H1 (cell line): ENCODE measurements around the gene IL17D. TPM values are rescaled to one million over a fixed set of nuclear protein-coding genes. Genes with fewer than 3 reads are reported as not detected.

ENCODE experiments used
- CTCF ChIA-PET: fragments of 300-600 bp; sonication (Branson Sonifier 250); formaldehyde crosslinking; loops from one replicate; lab custom pipeline; 2021; ENCODE audit not compliant: partially characterized antibody; lab: Charles Lee
- POLR2A ChIA-PET: fragments of 300-600 bp; sonication (Branson Sonifier 250); formaldehyde crosslinking; loops from one replicate; lab custom pipeline; 2021; ENCODE audit warnings: inconsistent platforms; ENCODE audit not compliant: partially characterized antibody; lab: Charles Lee
- DNase-seq, 2 experiments: peaks; one replicate each; pipeline versions ENCODE4 v3.0.0 to v3.0.0-alpha.2; 2010 to 2022; ENCODE audit warnings: low spot score in 2 of 2, low read depth in 1 of 2, mixed read lengths in 1 of 2
- FAIRE-seq: peaks from 2 replicates; lab custom pipeline; 2011; peaks lifted over from hg19 to GRCh38; lab: Jason Lieb, UNC
- H2AFZ ChIP-seq: 2 replicates; pipeline ENCODE4 v1.8.1; 2012; ENCODE audit warnings: low read length, inconsistent platforms
- H2AK5ac ChIP-seq: 2 replicates; pipeline ENCODE4 v1.6.1; 2013; ENCODE audit warnings: low read depth, low read length
- H2BK120ac ChIP-seq: replicated peaks from 2 replicates; pipeline ENCODE3; 2013; ENCODE audit warnings: low read depth, low read length, inconsistent platforms
- H2BK12ac ChIP-seq: 2 replicates; pipeline ENCODE4 v1.6.1; 2013; ENCODE audit warnings: low read depth, low read length
- H2BK15ac ChIP-seq: 2 replicates; pipeline ENCODE4 v1.6.1; 2013; ENCODE audit warnings: low read length
- H2BK20ac ChIP-seq: 2 replicates; pipeline ENCODE4 v1.6.1; 2013; ENCODE audit warnings: low read length
- H2BK5ac ChIP-seq: 2 replicates; pipeline ENCODE4 v1.6.1; 2013; ENCODE audit warnings: low read depth, low read length
- H3K14ac ChIP-seq: 2 replicates; pipeline ENCODE4 v1.6.1; 2013; ENCODE audit warnings: inconsistent platforms; ENCODE audit not compliant: insufficient read length
- H3K18ac ChIP-seq: 2 replicates; pipeline ENCODE4 v1.6.1; 2013; ENCODE audit warnings: low read length; ENCODE audit errors: extremely low read depth
- H3K23ac ChIP-seq: 2 replicates; pipeline ENCODE4 v1.6.1; 2013; ENCODE audit warnings: inconsistent platforms; ENCODE audit not compliant: insufficient read length
- H3K23me2 ChIP-seq: 2 replicates; pipeline ENCODE4 v1.6.1; 2013; ENCODE audit warnings: low read depth, low read length
- H3K27ac ChIP-seq: 2 replicates; pipeline ENCODE4 v1.6.1; 2011; ENCODE audit warnings: low read depth, low read length, inconsistent platforms
- H3K27me3 ChIP-seq, 4 experiments: replicated peaks in 1 of 4; 1 replicate in 1 of 4; 2 replicates in 3 of 4; pipeline versions ENCODE4 v1.6.1 to v1.8.1; 2011 to 2013; ENCODE audit warnings: low read length in 3 of 4, mild to moderate bottlenecking in 3 of 4, inconsistent platforms in 2 of 4, mixed read lengths in 2 of 4, moderate library complexity in 1 of 4; ENCODE audit not compliant: control insufficient read depth in 3 of 4, insufficient read depth in 3 of 4; ENCODE audit errors: extremely low read depth in 1 of 4
- H3K36me3 ChIP-seq, 4 experiments: 2 replicates each; pipeline versions ENCODE4 v1.6.1 to v1.8.1; 2011 to 2013; ENCODE audit warnings: mild to moderate bottlenecking in 4 of 4, low read length in 3 of 4, moderate library complexity in 2 of 4, control low read depth in 1 of 4, inconsistent platforms in 1 of 4; ENCODE audit not compliant: insufficient read depth in 4 of 4, control insufficient read depth in 2 of 4
- H3K4ac ChIP-seq: replicated peaks from 2 replicates; pipeline ENCODE3; 2013; ENCODE audit warnings: low read length, low read depth, mixed read lengths, inconsistent platforms; ENCODE audit not compliant: insufficient read length
- H3K4me1 ChIP-seq, 4 experiments: replicated peaks in 1 of 4; 1 replicate in 1 of 4; 2 replicates in 3 of 4; pipeline versions ENCODE4 v1.6.1 to v1.8.1; 2011 to 2013; ENCODE audit warnings: low read length in 3 of 4, inconsistent platforms in 2 of 4, mixed read lengths in 1 of 4; ENCODE audit not compliant: insufficient read depth in 4 of 4, control insufficient read depth in 3 of 4
- H3K4me2 ChIP-seq, 2 experiments: 2 replicates each; pipeline versions ENCODE4 v1.6.1 to v1.8.1; 2011 to 2013; ENCODE audit warnings: low read depth in 2 of 2, low read length in 2 of 2, control low read depth in 1 of 2, inconsistent platforms in 1 of 2, mild to moderate bottlenecking in 1 of 2; ENCODE audit not compliant: insufficient read depth in 1 of 2
- H3K4me3 ChIP-seq, 4 experiments: fragments of 200-600, 300-600 bp in 1 of 4; sonication (generic), shearing (Covaris generic), sonication (Bioruptor Twin) in 1 of 4; 2 replicates each; pipeline versions ENCODE4 v1.5.1 to v1.8.1; 2011 to 2016; ENCODE audit warnings: low read length in 4 of 4, low read depth in 3 of 4, control low read depth in 2 of 4, inconsistent platforms in 2 of 4, mild to moderate bottlenecking in 2 of 4, mixed read lengths in 1 of 4, moderate library complexity in 1 of 4; ENCODE audit not compliant: insufficient read depth in 2 of 4; ENCODE audit errors: extremely low read depth in 1 of 4
- H3K56ac ChIP-seq: replicated peaks from 2 replicates; pipeline ENCODE3; 2013; ENCODE audit warnings: low read depth, mild to moderate bottlenecking, mixed read lengths, low read length, inconsistent platforms; ENCODE audit not compliant: insufficient read length
- H3K79me1 ChIP-seq: 2 replicates; pipeline ENCODE4 v1.6.1; 2013; ENCODE audit warnings: low read depth, low read length, control low read depth
- H3K79me2 ChIP-seq, 2 experiments: 2 replicates each; pipeline versions ENCODE4 v1.6.1 to v1.8.1; 2012 to 2013; ENCODE audit warnings: low read length in 2 of 2, mild to moderate bottlenecking in 2 of 2, inconsistent platforms in 1 of 2; ENCODE audit not compliant: insufficient read depth in 2 of 2, control insufficient read depth in 1 of 2
- H3K9ac ChIP-seq, 4 experiments: replicated peaks in 1 of 4; 1 replicate in 1 of 4; 2 replicates in 3 of 4; pipeline versions ENCODE4 v1.6.1 to v1.8.1; 2011 to 2013; ENCODE audit warnings: low read depth in 3 of 4, low read length in 3 of 4, control low read depth in 2 of 4, mild to moderate bottlenecking in 2 of 4, moderate library complexity in 2 of 4, inconsistent platforms in 1 of 4; ENCODE audit errors: extremely low read depth in 1 of 4
- H3K9me3 ChIP-seq, 2 experiments: 2 replicates each; pipeline versions ENCODE4 v1.6.1 to v1.8.1; 2012 to 2013; ENCODE audit warnings: mild to moderate bottlenecking in 2 of 2, moderate library complexity in 2 of 2, control low read depth in 1 of 2, inconsistent platforms in 1 of 2, low read depth in 1 of 2, low read length in 1 of 2, mixed read lengths in 1 of 2; ENCODE audit not compliant: insufficient read depth in 2 of 2
- H4K20me1 ChIP-seq, 2 experiments: replicated peaks in 1 of 2; 2 replicates each; pipeline versions ENCODE3 to v1.8.1; 2011 to 2013; ENCODE audit warnings: inconsistent platforms in 2 of 2, low read length in 2 of 2, mild to moderate bottlenecking in 1 of 2; ENCODE audit not compliant: insufficient read depth in 2 of 2, control insufficient read depth in 1 of 2
- H4K5ac ChIP-seq: 2 replicates; pipeline ENCODE4 v1.6.1; 2013; ENCODE audit warnings: low read length, low read depth, mixed read lengths, inconsistent platforms; ENCODE audit not compliant: insufficient read length
- H4K8ac ChIP-seq: 2 replicates; pipeline ENCODE4 v1.8.0; 2013; ENCODE audit warnings: mild to moderate bottlenecking, moderate library complexity, low read length, inconsistent platforms; ENCODE audit not compliant: insufficient read depth; ENCODE audit errors: extremely low read depth
- H4K91ac ChIP-seq: replicated peaks from 2 replicates; pipeline ENCODE3; 2013; ENCODE audit warnings: low read length, mixed read lengths, inconsistent platforms; ENCODE audit not compliant: insufficient read length
- CTBP2 ChIP-seq: IDR thresholded peaks from 2 replicates; pipeline ENCODE4 v1.7.0; 2011; ENCODE audit warnings: borderline replicate concordance, mild to moderate bottlenecking, moderate library complexity, mixed read lengths, low read length; ENCODE audit not compliant: insufficient read depth, insufficient read length
- KDM1A ChIP-seq: fragments of 200-600, 300-600 bp; sonication (generic); IDR thresholded peaks from 2 replicates; pipeline ENCODE4 v1.7.1; 2016; ENCODE audit warnings: mild to moderate bottlenecking, low read length, borderline replicate concordance
- SIRT6 ChIP-seq: IDR thresholded peaks from one replicate; pipeline ENCODE4 v1.7.1; 2012; ENCODE audit warnings: low read length, inconsistent platforms
- SP2 ChIP-seq: IDR thresholded peaks from 2 replicates; pipeline ENCODE4 v1.6.1; 2012; ENCODE audit warnings: mild to moderate bottlenecking, low read length, inconsistent platforms
- WGBS, 2 experiments: shearing (Covaris generic) in 1 of 2; methylation state at CpG; one replicate each; pipeline versions ENCODE4 v1.1.6 to v1.1.7; 2013 to 2015; ENCODE audit warnings: low lambda C conversion rate in 2 of 2, mixed read lengths in 2 of 2, inconsistent platforms in 1 of 2, low coverage in 1 of 2, missing lambda C conversion rate in 1 of 2; ENCODE audit not compliant: insufficient replicate concordance in 2 of 2, insufficient coverage in 1 of 2, insufficient read length in 1 of 2; ENCODE audit errors: extremely low coverage in 1 of 2, missing lambda C conversion rate in 1 of 2; 5-methylcytosine and 5-hydroxymethylcytosine counted together
- polyA plus RNA-seq, 7 experiments: library from polyadenylated mRNA; depleted of rRNA in 3 of 7; stranded (reverse) in 5 of 7; unstranded in 2 of 7; fragments of >200 nt in 5 of 7; fragments of 200-250 nt in 2 of 7; gene quantifications; 1 replicate in 5 of 7; 2 replicates in 1 of 7; 4 replicates in 1 of 7; pipeline versions ENCODE4 v1.2.1 to v1.2.3, GENCODE V29; 2011 to 2013; ENCODE audit warnings: missing spikeins in 2 of 7, mixed read lengths in 2 of 7
- total RNA-seq: library from RNA; stranded (reverse); fragmentation: NEBNext Ultra II Directional; extraction: Animal tissue kit (Norgen Biotek cat#: 25700); gene quantifications from 2 replicates; pipeline ENCODE4 v1.2.1, GENCODE V29; 2021

Gene IL17D
- total and polyA plus RNA-seq, 2 of the 8 experiments (the other 6 are each of a cell fraction or from before 2014, with no cell fraction given), result 0.56 to 0.59 TPM

GRCh38 chr13:20714563-20715329 is 11.2 kb downstream of the IL17D start:
- H3K9ac ChIP-seq, result no peak overlapping the region; a peak in 1 of 7 replicates
- ChIA-PET CTCF (interaction anchor here (0.9 to 4.3 kb wide), 10 partner anchors 8 to 342 kb away, joined by 3 to 26 read pairs (median 4); partner anchors contain the start of gene IL17D), POLR2A (interaction anchor here (0.6 to 1.3 kb wide), 3 partner anchors 9 to 74 kb away, joined by 3 read pairs; partner anchors contain the start of gene EEF1AKMT1)
- H4K91ac ChIP-seq, result no peak overlapping the region
- no peak overlapping the region for H3K18ac ChIP-seq
- no peak for FAIRE-seq
- DNase-seq, result no peak
- WGBS, 2 experiments, result 91% methylated on average over 9 of the region's 9 CpGs; no CpG with 5 or more reads in 1 of the 2 experiments
- no peak overlapping the region for H3K4me2 ChIP-seq
- peaks cover 0 to 5% of the 10 kb centered on the region in 2 experiments for H4K20me1 ChIP-seq
- H2BK5ac ChIP-seq, result no peak overlapping the region
- no peaks in the 10 kb centered on the region; a peak in 1 of 4 replicates for H3K9me3 ChIP-seq
- no peak for TF ChIP-seq SIRT6
- TF ChIP-seq CTBP2, result no peak
- TF ChIP-seq SP2, result no peak
- TF ChIP-seq KDM1A, result no peak
- no peaks in the 10 kb centered on the region for H3K79me2 ChIP-seq
- peaks cover 2 to 9% (median 6%) of the 10 kb centered on the region in 4 experiments; a peak in 4 of 7 replicates for H3K4me1 ChIP-seq
- no peak overlapping the region for H3K4ac ChIP-seq
- no peak overlapping the region for H4K8ac ChIP-seq
- no peak overlapping the region for H3K23ac ChIP-seq
- H3K4me3 ChIP-seq, result no peak overlapping the region
- H3K23me2 ChIP-seq, result peaks cover 9% of the 10 kb centered on the region; the same call in 1 of the 2 replicates
- H3K36me3 ChIP-seq, result no peaks in the 10 kb centered on the region
- H3K27ac ChIP-seq, result no peak overlapping the region
- no peak overlapping the region for H2BK120ac ChIP-seq
- no peak overlapping the region for H3K56ac ChIP-seq
- H4K5ac ChIP-seq, result no peak overlapping the region
- H2BK12ac ChIP-seq, result peak overlapping the region; percentile 11
- no peak overlapping the region for H3K14ac ChIP-seq
- no peaks in the 10 kb centered on the region for H3K79me1 ChIP-seq
- no peak overlapping the region for H2BK15ac ChIP-seq
- H2AK5ac ChIP-seq, result no peak overlapping the region
- no peak overlapping the region for H2AFZ ChIP-seq
- H2BK20ac ChIP-seq, result no peak overlapping the region
- no peaks in the 10 kb centered on the region for H3K27me3 ChIP-seq
